Brain microvascular endothelial cell (primary cell): ENCODE measurements around the gene ZBTB16.

ENCODE experiments used
- DNase-seq: peaks from one replicate; pipeline ENCODE4 v3.0.0-alpha.2; 2020
- H3K27ac ChIP-seq: fragments of 250-450 bp; sonication (Bioruptor Pico); 2 replicates; pipeline ENCODE4 v1.5.1; 2020; ENCODE audit warnings: mild to moderate bottlenecking, moderate library complexity
- H3K27me3 ChIP-seq: fragments of 250-450 bp; sonication (Bioruptor Pico); replicated peaks from 2 replicates; pipeline ENCODE4 v1.5.1; 2020; ENCODE audit warnings: mild to moderate bottlenecking
- H3K36me3 ChIP-seq: fragments of 250-450 bp; sonication (Bioruptor Pico); replicated peaks from 2 replicates; pipeline ENCODE4 v1.5.1; 2020; ENCODE audit warnings: mild to moderate bottlenecking
- H3K4me3 ChIP-seq: 2 replicates; pipeline ENCODE4 v1.5.1; 2011; ENCODE audit warnings: low read depth, mild to moderate bottlenecking, control low read depth, low read length, moderate library complexity
- CTCF ChIP-seq: IDR thresholded peaks from 2 replicates; pipeline ENCODE4 v1.5.1; 2011; ENCODE audit warnings: low read depth, mild to moderate bottlenecking, moderate library complexity, low read length, control low read depth, inconsistent platforms; ENCODE audit errors: missing control alignments
- in situ Hi-C: cut with HindIII; loops from 2 replicates; pipeline ENCODE4 v1.10.0; 2017; ENCODE audit warnings: low sequenced_read_pairs, low pct_ligation_motif_present

The ZBTB16 gene

DNA sequence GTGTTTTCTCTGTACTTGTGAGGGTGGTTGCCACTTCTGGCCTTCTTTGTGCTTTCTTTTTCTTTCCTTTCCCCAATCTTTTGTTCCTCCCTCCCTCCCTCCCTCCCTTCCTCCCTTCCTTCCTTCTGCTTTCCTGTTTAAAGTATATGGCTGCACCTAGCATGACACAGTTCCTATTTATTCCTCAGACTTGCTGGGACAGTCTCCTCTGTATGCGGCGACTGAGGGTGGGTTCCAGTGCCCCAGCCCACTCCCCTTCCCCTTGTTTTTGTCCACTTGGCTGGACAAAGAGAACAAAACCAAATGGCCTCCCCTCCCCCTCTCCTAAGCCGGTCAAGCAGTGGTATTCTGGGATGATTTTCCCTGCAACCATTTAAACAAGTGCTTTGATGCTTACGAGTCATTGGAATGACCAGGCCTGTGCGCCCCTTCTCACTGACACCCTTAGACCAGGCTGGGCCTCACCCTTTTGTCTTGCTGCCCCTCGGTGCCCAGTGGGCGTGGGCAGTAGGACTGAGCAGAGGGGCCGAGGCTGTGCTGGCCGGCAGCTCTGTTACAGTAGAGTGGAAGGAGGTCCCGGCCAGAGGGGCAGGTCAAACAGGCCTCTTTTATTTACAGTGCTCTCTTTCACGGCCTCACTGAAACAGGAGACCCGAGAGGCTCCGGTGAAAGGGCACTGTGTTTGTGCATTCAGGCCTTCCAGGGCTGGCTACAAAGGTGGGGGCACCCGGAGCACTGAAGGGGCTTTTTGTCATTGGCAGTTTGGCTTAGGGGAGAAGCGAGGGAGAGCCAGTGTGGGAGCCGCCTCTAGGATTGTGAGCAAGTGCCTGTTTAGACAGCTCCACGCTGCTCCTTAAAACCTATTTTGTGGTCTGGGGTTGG lies 32.2 kb downstream of the ZBTB16 start:
- Histone ChIP-seq H3K36me3 (no peaks in the 10 kb centered on the region), H3K27me3 (no peaks in the 10 kb centered on the region), H3K27ac (no peak overlapping the region), H3K4me3 (no peak overlapping the region)
- in situ Hi-C loops = no loop called here
- DNase-seq = no peak
- TF ChIP-seq CTCF = no peak

DNA sequence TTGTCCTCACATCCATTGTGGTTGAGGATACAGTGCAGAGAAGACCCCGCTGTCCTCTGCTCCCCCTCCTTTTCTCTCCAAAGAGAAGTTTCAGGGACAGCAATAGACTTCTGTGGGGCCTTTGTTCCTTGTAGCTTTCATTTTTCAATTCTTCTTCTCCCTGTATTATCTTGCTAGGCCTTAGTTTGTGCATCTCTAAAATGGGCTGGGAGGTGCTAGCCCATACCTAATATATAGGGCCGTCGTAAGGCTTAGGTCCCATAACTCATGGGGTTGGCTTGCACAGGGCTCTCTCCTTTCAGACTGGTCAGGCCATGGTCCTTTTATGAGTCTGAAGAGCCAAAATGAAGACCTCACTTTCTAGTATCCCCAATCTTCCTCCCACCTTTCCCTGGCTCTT lies 33.0 kb downstream of the ZBTB16 start:
- H3K4me3 ChIP-seq = no peak overlapping the region
- no peak for TF ChIP-seq CTCF
- H3K27me3 ChIP-seq = no peaks in the 10 kb centered on the region
- H3K36me3 ChIP-seq = no peaks in the 10 kb centered on the region
- no peak overlapping the region for H3K27ac ChIP-seq
- in situ Hi-C loops = no loop called here
- no peak for DNase-seq

DNA sequence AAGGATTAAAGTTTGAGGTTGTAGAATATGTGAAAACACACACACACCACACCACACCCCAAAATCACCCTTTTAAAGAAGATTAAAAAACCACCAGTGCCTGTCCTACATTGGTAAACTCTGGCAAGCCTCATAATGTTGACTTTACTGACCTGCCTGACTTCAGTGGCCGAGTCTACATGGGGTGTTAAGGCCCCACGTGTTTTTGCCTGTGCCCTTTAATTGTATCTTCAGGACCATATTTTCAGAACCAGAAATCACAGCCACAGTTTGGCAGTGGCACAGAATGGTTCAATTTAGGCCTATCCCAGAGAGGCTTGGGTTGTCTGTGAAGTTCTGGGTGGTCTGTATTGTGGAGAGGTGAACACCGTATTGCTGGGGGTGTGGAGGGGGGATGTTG lies 33.4 kb downstream of the ZBTB16 start:
- H3K4me3 ChIP-seq = no peak overlapping the region
- TF ChIP-seq CTCF = no peak
- no peaks in the 10 kb centered on the region for H3K36me3 ChIP-seq
- H3K27me3 ChIP-seq = no peaks in the 10 kb centered on the region
- no peak for DNase-seq
- in situ Hi-C loops = no loop called here
- H3K27ac ChIP-seq = no peak overlapping the region

- no peak for TF ChIP-seq CTCF
These were observed 35.0 kb downstream of the ZBTB16 start for GRCh38 chr11:114094516-114094915.

DNA sequence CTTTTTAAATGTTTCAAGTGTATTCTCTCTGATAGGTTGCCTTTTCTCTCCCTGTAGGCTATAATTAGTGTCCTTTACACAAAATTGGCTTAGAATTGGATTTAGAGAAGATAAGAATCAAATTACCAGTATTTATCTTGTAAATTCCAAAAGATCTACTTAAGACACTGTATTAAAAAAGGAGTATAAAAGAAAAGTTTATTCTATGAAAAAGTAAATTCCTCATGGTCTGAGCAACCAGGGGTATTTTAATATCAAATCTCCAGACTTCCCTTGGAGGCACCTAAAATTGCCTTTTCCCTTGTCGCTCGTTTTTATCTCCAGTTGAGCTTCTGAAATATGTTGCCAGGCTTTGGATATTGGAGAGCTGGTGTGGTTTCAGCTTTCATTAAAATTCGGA lies 36.4 kb downstream of the ZBTB16 start:
- TF ChIP-seq CTCF = no peak
- H3K27me3 ChIP-seq = peaks cover 5% of the 10 kb centered on the region
- no peaks in the 10 kb centered on the region for H3K36me3 ChIP-seq
- in situ Hi-C loops = no loop called here
- no peak overlapping the region for H3K4me3 ChIP-seq
- no peak for DNase-seq
- H3K27ac ChIP-seq = no peak overlapping the region

More at GRCh38 chr11:114094516-114094915, 35.0 kb downstream of the ZBTB16 start:
- no peak overlapping the region for H3K4me3 ChIP-seq
- in situ Hi-C loops = no loop called here
- H3K27me3 ChIP-seq = peaks cover 2% of the 10 kb centered on the region
- H3K36me3 ChIP-seq = no peaks in the 10 kb centered on the region
- no peak overlapping the region for H3K27ac ChIP-seq
- no peak for DNase-seq

DNA sequence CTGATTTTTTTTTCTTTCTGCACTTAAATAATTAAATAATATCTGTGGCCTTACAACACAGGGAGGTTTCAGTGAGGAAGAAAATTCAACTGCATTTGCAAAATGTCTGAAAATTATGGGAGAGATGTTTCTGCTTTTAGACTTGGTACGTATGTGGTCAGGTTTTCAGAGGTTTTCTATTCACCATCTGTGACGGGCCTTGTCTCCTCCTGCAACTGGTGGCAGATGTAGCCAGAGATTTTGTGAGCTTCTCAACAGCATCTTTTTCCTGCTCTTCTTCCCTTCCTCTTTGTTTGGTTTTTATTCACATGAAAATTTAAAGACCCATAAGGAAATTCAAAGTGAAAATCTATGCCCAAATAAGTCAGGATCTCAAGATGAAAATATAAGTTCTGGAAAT lies 38.3 kb downstream of the ZBTB16 start:
- Histone ChIP-seq H3K27me3 (peaks cover 5% of the 10 kb centered on the region), H3K27ac (no peak overlapping the region), H3K36me3 (no peaks in the 10 kb centered on the region), H3K4me3 (no peak overlapping the region)
- TF ChIP-seq CTCF = no peak
- no peak for DNase-seq
- in situ Hi-C loops = no loop called here
